Common myeloid progenitor, CD34-positive (primary cell): Measurements from ENCODE around the gene MDK.

Source experiments
- CTCF ChIA-PET: fragments of 350-600 bp; sonication (Branson Sonifier 250); formaldehyde crosslinking; loops from one replicate; lab custom pipeline; 2021; ENCODE audit warnings: antibody characterized with exemption; lab: Charles Lee
- POLR2A ChIA-PET: fragments of 350-600 bp; sonication (Branson Sonifier 250); formaldehyde crosslinking; loops from one replicate; lab custom pipeline; 2021; ENCODE audit warnings: antibody characterized with exemption; lab: Charles Lee
- DNase-seq, 3 donors: peaks; one replicate each; pipeline versions ENCODE4 v3.0.0 to v3.0.0-alpha.2; 2013
- H3K27ac ChIP-seq, 2 experiments: 1 replicate in 1 of 2; 2 replicates in 1 of 2; pipeline ENCODE4 v1.7.0; 2013; ENCODE audit warnings: inconsistent platforms in 2 of 2, low read length in 2 of 2, mild to moderate bottlenecking in 2 of 2, low read depth in 1 of 2, moderate library complexity in 1 of 2; ENCODE audit not compliant: severe bottlenecking in 2 of 2, insufficient read depth in 1 of 2, poor library complexity in 1 of 2
- H3K27me3 ChIP-seq, 5 experiments: replicated peaks in 2 of 5; 1 replicate in 3 of 5; 2 replicates in 2 of 5; pipeline versions ENCODE4 v1.6.1 to v1.7.0; 2013; ENCODE audit warnings: low read length in 4 of 5, mild to moderate bottlenecking in 2 of 5, moderate library complexity in 2 of 5, inconsistent platforms in 1 of 5; ENCODE audit not compliant: insufficient read depth in 5 of 5, control insufficient read depth in 4 of 5
- H3K36me3 ChIP-seq, 4 experiments: 1 replicate in 2 of 4; 2 replicates in 2 of 4; pipeline versions ENCODE4 v1.6.1 to v1.7.0; 2013; ENCODE audit warnings: low read length in 3 of 4, control low read depth in 1 of 4, mild to moderate bottlenecking in 1 of 4; ENCODE audit not compliant: control insufficient read depth in 4 of 4, insufficient read depth in 4 of 4
- H3K4me1 ChIP-seq, 4 experiments: 1 replicate in 3 of 4; 2 replicates in 1 of 4; pipeline versions ENCODE4 v1.6.1 to v1.7.1; 2013; ENCODE audit warnings: low read length in 3 of 4, mild to moderate bottlenecking in 3 of 4, control low read depth in 1 of 4, inconsistent platforms in 1 of 4, moderate library complexity in 1 of 4; ENCODE audit not compliant: control insufficient read depth in 4 of 4, insufficient read depth in 4 of 4; ENCODE audit errors: control extremely low read depth in 1 of 4
- H3K4me3 ChIP-seq, 7 experiments: 1 replicate in 4 of 7; 2 replicates in 3 of 7; pipeline versions ENCODE4 v1.5.1 to v1.7.0; 2013; ENCODE audit warnings: mild to moderate bottlenecking in 7 of 7, low read length in 6 of 7, moderate library complexity in 6 of 7, inconsistent platforms in 2 of 7, low read depth in 2 of 7, control low read depth in 1 of 7; ENCODE audit not compliant: insufficient read depth in 4 of 7, control insufficient read depth in 1 of 7; ENCODE audit errors: extremely low read depth in 1 of 7
- H3K9me3 ChIP-seq, 5 experiments: 1 replicate in 4 of 5; 2 replicates in 1 of 5; pipeline versions ENCODE4 v1.6.1 to v1.7.1; 2013; ENCODE audit warnings: low read length in 4 of 5, mild to moderate bottlenecking in 2 of 5, inconsistent platforms in 1 of 5, low read depth in 1 of 5, moderate library complexity in 1 of 5; ENCODE audit not compliant: control insufficient read depth in 4 of 5, insufficient read depth in 2 of 5; ENCODE audit errors: control extremely low read depth in 1 of 5
- WGBS: methylation state at CpG from one replicate; pipeline ENCODE4 v1.1.5; 2013; ENCODE audit not compliant: insufficient coverage; 5-methylcytosine and 5-hydroxymethylcytosine counted together

The MDK gene

DNA sequence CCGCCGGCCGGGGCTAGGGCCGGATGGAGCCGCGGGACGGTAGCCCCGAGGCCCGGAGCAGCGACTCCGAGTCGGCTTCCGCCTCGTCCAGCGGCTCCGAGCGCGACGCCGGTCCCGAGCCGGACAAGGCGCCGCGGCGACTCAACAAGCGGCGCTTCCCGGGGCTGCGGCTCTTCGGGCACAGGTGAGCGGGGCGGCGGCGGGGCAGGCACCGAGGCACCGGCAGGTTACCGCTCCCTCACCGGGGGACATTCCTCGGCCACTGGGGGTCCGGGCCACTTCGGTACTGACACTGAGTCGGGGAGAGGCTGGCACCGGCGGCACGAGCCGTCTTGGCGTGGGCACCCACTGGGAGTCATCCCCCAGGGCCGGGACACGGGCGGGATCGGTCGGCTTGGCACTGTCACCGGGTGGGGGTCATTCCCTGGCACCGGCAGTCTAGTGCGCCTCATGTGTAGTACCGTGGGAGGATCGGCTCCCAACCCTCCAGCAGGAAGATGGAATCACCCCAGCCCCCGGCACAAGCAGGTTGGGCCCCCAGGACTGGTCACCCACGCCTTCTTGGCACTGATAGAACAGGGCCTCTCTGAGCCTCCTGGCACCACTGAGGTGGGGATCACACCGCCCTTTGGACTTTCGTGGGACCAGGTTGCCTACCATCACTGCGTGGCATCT lies 33.7 kb upstream of the MDK start:
- CTCF ChIA-PET: interaction anchor here (0.9 to 42.2 kb wide), 7 partner anchors 1 to 224 kb away, joined by 3 to 1037 read pairs (median 6); partner anchors contain the start of genes DGKZ and MDK
- peaks cover 0 to 27% (median 8%) of the 10 kb centered on the region in 4 experiments for H3K36me3 ChIP-seq
- H3K27ac ChIP-seq: peak overlapping the region; percentile 54 to 79
- H3K4me3 ChIP-seq: peak overlapping the region; percentile 67 to 97 (median 84)
- peaks cover 17 to 87% (median 84%) of the 10 kb centered on the region in 4 experiments for H3K4me1 ChIP-seq
- DNase-seq: no peak
- no peaks in the 10 kb centered on the region for H3K27me3 ChIP-seq
- WGBS: 7% methylated on average over 62 of the region's 63 CpGs
- POLR2A ChIA-PET: interaction anchor here (0.6 to 1.8 kb wide), 2 partner anchors 14 to 108 kb away, joined by 7 read pairs; no protein-coding TSS in a partner anchor
- H3K9me3 ChIP-seq: no peaks in the 10 kb centered on the region

DNA sequence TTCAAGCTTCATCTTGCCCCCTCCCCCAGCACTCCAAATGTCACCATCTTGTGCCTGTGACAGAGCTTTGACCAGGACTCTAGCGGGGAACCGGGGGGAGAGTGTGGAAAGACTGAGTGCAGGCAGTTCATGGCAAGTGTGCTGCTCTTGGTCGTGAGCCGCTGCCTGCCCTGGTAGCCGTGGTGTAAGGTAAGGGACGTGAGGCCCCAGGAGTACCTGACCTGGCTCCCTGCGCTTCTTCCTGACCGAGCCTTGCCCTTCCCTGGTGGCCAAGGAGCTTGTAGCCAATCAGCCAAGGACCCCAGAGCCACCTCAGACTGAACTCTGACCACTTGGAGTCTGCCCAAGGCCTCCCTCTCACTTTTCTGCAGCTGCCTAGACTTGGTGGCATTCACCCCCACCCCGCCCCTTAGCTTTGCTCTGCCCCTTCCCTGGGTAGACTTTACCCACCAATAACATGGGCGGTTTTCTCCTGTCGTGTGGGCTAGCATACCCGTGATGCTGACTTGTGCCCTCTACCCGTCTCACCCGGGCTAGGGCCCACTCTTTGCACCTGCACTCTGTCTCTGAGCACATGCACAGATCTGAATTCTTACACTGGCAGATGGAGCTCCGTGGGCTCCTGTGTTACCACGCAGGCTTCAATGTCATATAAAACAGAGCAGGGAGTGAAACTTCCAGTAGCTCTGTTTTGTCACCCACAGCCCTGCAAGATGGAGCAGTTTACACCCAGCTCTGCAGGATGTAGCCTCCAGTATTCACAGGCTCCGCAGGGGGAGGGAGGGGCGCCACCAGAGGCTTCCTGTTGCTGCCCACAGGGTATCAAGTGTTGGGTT lies 32.7 kb upstream of the MDK start:
- peak in 2 of 3 donors; percentile 57 to 63 for DNase-seq
- CTCF ChIA-PET: interaction anchor here (0.9 to 42.2 kb wide), 7 partner anchors 0 to 225 kb away, joined by 3 to 1037 read pairs (median 6); partner anchors contain the start of genes DGKZ and MDK
- Histone ChIP-seq H3K4me3 (peak overlapping the region; percentile 67 to 97 (median 84)), H3K27ac (peak overlapping the region; percentile 54 to 79), H3K27me3 (no peaks in the 10 kb centered on the region), H3K4me1 (peaks cover 13 to 84% (median 80%) of the 10 kb centered on the region in 4 experiments), H3K36me3 (peaks cover 0 to 36% (median 16%) of the 10 kb centered on the region in 4 experiments), H3K9me3 (no peaks in the 10 kb centered on the region)
- POLR2A ChIA-PET: interaction anchor here (0.6 to 0.9 kb wide), 3 partner anchors 10 to 97 kb away, joined by 3 read pairs; no protein-coding TSS in a partner anchor
- WGBS: 17% methylated on average over 17 of the region's 18 CpGs

DNA sequence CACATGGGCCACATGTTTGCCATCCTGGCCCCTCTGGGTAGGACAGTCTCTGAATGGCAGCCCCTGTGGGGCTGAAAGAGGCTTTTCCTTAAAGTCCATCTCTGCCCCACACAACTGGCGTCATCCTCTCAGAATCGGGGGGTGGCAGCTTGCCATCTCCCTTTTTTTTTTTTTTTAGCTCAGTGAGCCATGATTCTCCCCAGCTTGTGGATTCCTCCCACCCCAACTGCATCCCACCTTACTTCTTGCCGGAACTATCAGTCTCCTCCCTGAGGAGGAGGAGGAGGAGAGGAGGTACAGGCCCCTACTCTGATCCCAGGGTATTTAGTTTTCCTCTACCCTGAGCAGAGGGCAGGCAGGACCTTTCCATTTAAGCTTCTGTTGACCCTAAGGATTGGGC lies 30.8 kb upstream of the MDK start:
- no peak for DNase-seq
- H3K9me3 ChIP-seq: no peaks in the 10 kb centered on the region
- H3K4me3 ChIP-seq: no peak overlapping the region
- WGBS: no CpG with 5 or more reads among the region's 3 CpGs
- peak overlapping the region; percentile 38 to 56 for H3K27ac ChIP-seq
- no peaks in the 10 kb centered on the region for H3K27me3 ChIP-seq
- ChIA-PET CTCF (interaction anchor here (0.8 to 42.2 kb wide), 9 partner anchors 2 to 186 kb away, joined by 3 to 1037 read pairs (median 5); partner anchors contain the start of genes DGKZ and MDK), POLR2A (interaction anchor here (0.8 kb wide), 1 partner anchor 224 kb away, joined by 3 read pairs; no protein-coding TSS in a partner anchor)
- H3K36me3 ChIP-seq: peaks cover 0 to 42% (median 18%) of the 10 kb centered on the region in 4 experiments
- peaks cover 17 to 75% (median 66%) of the 10 kb centered on the region in 4 experiments for H3K4me1 ChIP-seq

DNA sequence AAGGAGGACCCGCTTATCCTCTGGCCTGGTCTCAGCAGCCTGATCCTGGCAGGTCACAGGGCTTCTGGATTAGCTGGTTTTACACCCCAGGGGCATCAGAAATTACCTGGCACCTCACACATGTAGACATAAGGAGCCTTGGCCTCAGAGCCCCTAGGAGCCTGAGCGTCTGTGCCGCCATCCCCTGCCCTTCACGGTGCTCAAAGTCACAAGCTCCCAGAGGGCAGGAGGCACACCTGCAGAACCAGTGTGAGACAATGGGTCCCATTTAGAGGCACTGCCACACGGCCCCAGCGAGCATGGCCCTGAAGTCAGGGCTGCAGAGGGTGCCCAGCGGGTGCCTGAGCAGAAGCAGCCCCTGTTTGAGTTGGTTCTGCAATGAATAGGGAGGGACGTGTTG lies 30.3 kb upstream of the MDK start:
- peak overlapping the region; percentile 38 to 56 for H3K27ac ChIP-seq
- POLR2A ChIA-PET: no interaction called here
- peaks cover 17 to 73% (median 64%) of the 10 kb centered on the region in 4 experiments for H3K4me1 ChIP-seq
- H3K27me3 ChIP-seq: no peaks in the 10 kb centered on the region
- no peak overlapping the region for H3K4me3 ChIP-seq
- WGBS: 92% methylated on average over 8 of the region's 8 CpGs
- no peak for DNase-seq
- H3K9me3 ChIP-seq: no peaks in the 10 kb centered on the region
- CTCF ChIA-PET: interaction anchor here (0.8 to 42.2 kb wide), 12 partner anchors 3 to 265 kb away, joined by 3 to 1037 read pairs (median 4); partner anchors contain the start of genes DGKZ and MDK
- peaks cover under 1 to 44% (median 19%) of the 10 kb centered on the region in 4 experiments for H3K36me3 ChIP-seq

DNA sequence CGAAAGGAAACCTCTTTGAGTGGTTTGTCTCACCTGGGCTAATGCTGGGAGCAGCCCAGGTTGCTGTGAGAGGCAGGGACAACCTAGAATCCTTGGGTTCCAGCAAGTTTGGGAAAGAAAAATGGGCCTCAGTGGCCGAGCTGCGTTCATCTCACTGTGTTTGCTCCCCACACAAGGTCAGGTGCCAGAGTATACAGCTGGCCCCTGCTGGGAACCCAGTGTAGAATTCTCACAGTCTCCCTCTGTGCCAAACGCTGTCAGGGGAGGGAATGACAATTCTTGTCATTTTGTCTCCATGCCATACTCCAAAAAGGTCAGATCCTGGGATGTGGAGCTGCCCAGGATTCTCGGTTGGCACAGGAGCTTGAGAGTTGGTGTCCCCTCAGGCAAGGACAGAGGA lies 29.9 kb upstream of the MDK start:
- peaks cover 2 to 48% (median 21%) of the 10 kb centered on the region in 4 experiments for H3K36me3 ChIP-seq
- H3K9me3 ChIP-seq: no peaks in the 10 kb centered on the region
- no peak for DNase-seq
- WGBS: 80% methylated on average over 5 of the region's 5 CpGs
- peak overlapping the region in 1 of 7 experiments; percentile 5 for H3K4me3 ChIP-seq
- ChIA-PET POLR2A (interaction anchor here (0.6 to 0.8 kb wide), 2 partner anchors 17 to 288 kb away, joined by 3 read pairs; no protein-coding TSS in a partner anchor), CTCF (interaction anchor here (0.9 to 42.2 kb wide), 14 partner anchors 3 to 265 kb away, joined by 3 to 1037 read pairs (median 4); partner anchors contain the start of genes CHRM4, DGKZ and MDK)
- peak overlapping the region; percentile 38 to 56 for H3K27ac ChIP-seq
- H3K27me3 ChIP-seq: no peaks in the 10 kb centered on the region
- peaks cover 14 to 73% (median 62%) of the 10 kb centered on the region in 4 experiments for H3K4me1 ChIP-seq

DNA sequence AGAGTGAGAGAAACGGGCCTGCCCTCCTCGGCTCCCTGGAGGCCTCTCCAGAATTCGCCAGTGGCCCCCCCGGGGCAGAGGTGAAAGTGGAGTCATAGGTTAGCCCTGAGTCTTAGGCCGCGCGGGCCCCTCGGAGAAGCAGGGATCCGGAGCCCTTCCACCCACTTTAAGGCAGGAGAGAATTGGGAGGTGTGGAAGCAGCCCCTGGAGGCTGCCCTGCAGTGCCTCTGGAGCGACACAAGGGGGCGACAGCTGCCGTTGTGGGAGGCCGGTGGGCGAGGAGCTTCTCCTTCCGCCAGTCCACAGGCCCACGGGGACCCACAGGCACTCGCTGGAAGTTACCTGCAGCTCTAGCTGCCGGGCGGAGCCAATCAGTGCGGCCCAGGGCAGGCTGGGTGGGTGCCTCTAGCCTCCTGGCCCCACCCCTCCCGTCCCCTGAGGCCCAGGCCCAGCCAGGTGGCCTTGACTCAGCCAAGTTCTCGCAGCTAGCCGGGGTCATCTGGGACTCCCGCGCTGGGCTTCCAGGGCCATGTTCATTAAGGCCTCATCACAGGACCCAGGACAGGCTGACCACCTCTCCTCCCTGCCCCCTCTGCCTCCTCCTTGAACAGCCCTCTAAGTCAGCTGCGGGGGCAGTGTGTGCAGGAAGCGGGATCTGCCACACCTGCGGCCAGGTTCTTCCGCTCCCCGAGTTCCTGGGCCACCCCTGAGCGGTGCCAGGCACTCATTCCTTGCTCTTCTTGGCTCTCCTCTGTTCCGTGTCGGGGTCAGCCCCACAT lies 29.2 kb upstream of the MDK start:
- ChIA-PET POLR2A (interaction anchor here (0.6 to 0.8 kb wide), 2 partner anchors 17 to 289 kb away, joined by 3 read pairs; no protein-coding TSS in a partner anchor), CTCF (interaction anchor here (0.9 to 42.2 kb wide), 15 partner anchors 4 to 264 kb away, joined by 3 to 1037 read pairs (median 4); partner anchors contain the start of genes CHRM4, DGKZ and MDK)
- H3K27me3 ChIP-seq: no peaks in the 10 kb centered on the region
- peaks cover 2 to 50% (median 22%) of the 10 kb centered on the region in 4 experiments for H3K36me3 ChIP-seq
- 60% methylated on average over 29 of the region's 33 CpGs for WGBS
- peaks cover 11 to 75% (median 64%) of the 10 kb centered on the region in 4 experiments for H3K4me1 ChIP-seq
- no peaks in the 10 kb centered on the region for H3K9me3 ChIP-seq
- peak overlapping the region in 1 of 2 experiments; percentile 56 for H3K27ac ChIP-seq
- DNase-seq: peak; percentile 70 to 81 (median 80)
- H3K4me3 ChIP-seq: peak overlapping the region in 1 of 7 experiments; percentile 5
